ENCODE measurements around the gene ASCL2. TPM values are rescaled to one million over a fixed set of nuclear protein-coding genes. Genes with fewer than 3 reads are reported as not detected.

The ASCL2 gene
- total and polyA plus RNA-seq, 2 experiments from 2014 or later, result 5.6 to 7.9 TPM

DNA sequence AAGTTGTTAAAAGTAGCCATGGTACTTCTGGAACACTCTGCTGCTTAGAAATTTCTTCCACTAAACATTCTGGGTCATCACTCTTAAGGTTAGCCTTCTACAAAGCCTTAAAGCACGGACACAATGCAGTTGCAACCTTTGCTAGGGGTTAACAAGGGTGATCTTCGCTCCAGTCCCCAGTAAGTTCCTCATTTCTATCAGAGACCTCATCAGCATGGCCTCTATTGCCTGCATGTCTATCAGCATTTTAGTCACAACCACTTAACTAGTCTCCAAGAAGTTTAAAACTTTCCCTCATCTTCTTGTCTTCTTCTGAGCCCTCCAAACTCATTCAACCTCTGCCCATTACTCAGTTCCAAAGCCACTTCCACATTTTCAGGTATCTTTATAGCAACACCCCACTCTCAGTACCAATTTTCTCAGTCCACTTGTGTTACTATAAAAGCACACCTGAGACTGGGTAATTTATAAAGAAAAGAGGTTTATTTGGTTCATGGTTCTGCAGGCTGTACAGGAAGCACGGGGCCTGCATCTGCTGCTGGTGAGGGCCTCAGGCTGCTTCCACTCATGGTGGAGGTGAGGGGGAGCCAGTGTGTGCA lies 50.1 kb downstream of the ASCL2 start:
- no peaks in the 10 kb centered on the region for H4K20me1 ChIP-seq (ENCODE audit: insufficient read depth, poor library complexity, severe bottlenecking)
- no peak overlapping the region for H3K4me2 ChIP-seq
- TF ChIP-seq EZH2 (IDR thresholded peaks at IDR 0.05; ENCODE audit: borderline replicate concordance) (no peak), EZH2phosphoT487 (IDR thresholded peaks at IDR 0.05; ENCODE audit: low read depth, severe bottlenecking, unreplicated experiment) (no peak)
- TF ChIP-seq, protein P1, sequence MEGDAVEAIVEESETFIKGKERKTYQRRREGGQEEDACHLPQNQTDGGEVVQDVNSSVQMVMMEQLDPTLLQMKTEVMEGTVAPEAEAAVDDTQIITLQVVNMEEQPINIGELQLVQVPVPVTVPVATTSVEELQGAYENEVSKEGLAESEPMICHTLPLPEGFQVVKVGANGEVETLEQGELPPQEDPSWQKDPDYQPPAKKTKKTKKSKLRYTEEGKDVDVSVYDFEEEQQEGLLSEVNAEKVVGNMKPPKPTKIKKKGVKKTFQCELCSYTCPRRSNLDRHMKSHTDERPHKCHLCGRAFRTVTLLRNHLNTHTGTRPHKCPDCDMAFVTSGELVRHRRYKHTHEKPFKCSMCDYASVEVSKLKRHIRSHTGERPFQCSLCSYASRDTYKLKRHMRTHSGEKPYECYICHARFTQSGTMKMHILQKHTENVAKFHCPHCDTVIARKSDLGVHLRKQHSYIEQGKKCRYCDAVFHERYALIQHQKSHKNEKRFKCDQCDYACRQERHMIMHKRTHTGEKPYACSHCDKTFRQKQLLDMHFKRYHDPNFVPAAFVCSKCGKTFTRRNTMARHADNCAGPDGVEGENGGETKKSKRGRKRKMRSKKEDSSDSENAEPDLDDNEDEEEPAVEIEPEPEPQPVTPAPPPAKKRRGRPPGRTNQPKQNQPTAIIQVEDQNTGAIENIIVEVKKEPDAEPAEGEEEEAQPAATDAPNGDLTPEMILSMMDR (IDR thresholded peaks at IDR 0.05; ENCODE audit: poor library complexity), result no peak
- no peaks in the 10 kb centered on the region for H3K36me3 ChIP-seq (replicated peaks; ENCODE audit: insufficient read depth, low read depth)
- peak overlapping the region; percentile 57 for H3K27ac ChIP-seq
- H2AFZ ChIP-seq, result no peak overlapping the region
- WGBS (ENCODE audit: low lambda C conversion rate, missing lambda C conversion rate), result 83% methylated on average over 3 of the region's 3 CpGs
- peaks cover 15% of the 10 kb centered on the region for H3K4me1 ChIP-seq (ENCODE audit: insufficient read depth)
- H3K79me2 ChIP-seq, result no peaks in the 10 kb centered on the region
- H3K9me2 ChIP-seq (replicated peaks; ENCODE audit: insufficient read depth), result no peaks in the 10 kb centered on the region
- DNase-seq (ENCODE audit: low spot score), result no peak
- H3K4me3 ChIP-seq, result no peak overlapping the region
- no peaks in the 10 kb centered on the region for H3K27me3 ChIP-seq
- no peaks in the 10 kb centered on the region for H3K9me3 ChIP-seq (ENCODE audit: low read depth)

DNA sequence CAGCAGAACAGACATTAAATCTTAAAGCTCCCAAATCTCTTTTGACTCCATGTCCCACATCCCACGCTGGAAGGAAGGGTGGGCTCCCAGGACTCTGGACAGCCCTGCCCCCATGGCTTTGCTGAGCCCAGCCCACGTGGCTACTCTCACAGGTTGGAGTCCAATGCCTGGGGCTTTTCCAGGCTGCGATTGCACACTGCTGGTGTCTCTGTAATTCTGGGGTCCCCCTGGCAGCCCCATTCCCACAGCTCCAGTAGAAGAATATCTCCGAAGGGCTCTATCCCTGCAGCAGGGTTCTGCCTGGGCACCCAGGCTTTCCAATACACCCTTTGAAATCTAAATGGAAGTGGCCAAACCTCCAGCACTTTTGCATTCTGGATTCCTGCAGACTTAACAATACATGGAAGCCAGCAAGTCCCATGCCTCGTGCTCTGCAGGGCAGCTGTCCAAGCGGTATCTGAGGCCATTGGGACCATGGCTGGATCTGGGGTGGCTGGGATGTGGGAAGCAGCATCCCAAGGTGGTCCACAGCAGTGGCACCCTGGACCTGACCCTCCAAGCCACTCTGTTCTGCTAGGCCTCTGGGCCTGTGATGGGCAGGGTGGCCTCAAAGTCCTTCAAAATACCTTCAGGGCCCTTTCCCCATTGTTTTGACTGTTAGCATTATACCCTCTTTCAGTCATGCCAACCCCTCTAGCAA lies 50.9 kb downstream of the ASCL2 start:
- 81% methylated on average over 6 of the region's 6 CpGs for WGBS (ENCODE audit: low lambda C conversion rate, missing lambda C conversion rate)
- Histone ChIP-seq H3K27me3 (no peaks in the 10 kb centered on the region), H3K9me2 (replicated peaks; ENCODE audit: insufficient read depth) (no peaks in the 10 kb centered on the region), H2AFZ (no peak overlapping the region), H3K9me3 (ENCODE audit: low read depth) (no peaks in the 10 kb centered on the region), H3K27ac (peak overlapping the region; percentile 57), H3K79me2 (no peaks in the 10 kb centered on the region), H4K20me1 (ENCODE audit: insufficient read depth, poor library complexity, severe bottlenecking) (no peaks in the 10 kb centered on the region), H3K4me3 (no peak overlapping the region), H3K4me1 (ENCODE audit: insufficient read depth) (peaks cover 15% of the 10 kb centered on the region), H3K4me2 (no peak overlapping the region), H3K36me3 (replicated peaks; ENCODE audit: insufficient read depth, low read depth) (no peaks in the 10 kb centered on the region)
- no peak for DNase-seq (ENCODE audit: low spot score)
- no peak for TF ChIP-seq EZH2 (IDR thresholded peaks at IDR 0.05; ENCODE audit: borderline replicate concordance)
- TF ChIP-seq, protein P1 (IDR thresholded peaks at IDR 0.05; ENCODE audit: poor library complexity), result no peak
- TF ChIP-seq EZH2phosphoT487 (IDR thresholded peaks at IDR 0.05; ENCODE audit: low read depth, severe bottlenecking, unreplicated experiment), result no peak

Other genes with a start within 250 kb of the ASCL2 start
- 1,323 and 1,507 TPM in 2 replicates for gene IGF2, start 131.2 kb downstream of the ASCL2 start, total RNA-seq
- 2,911 and 3,175 TPM in 2 replicates for gene IGF2, start 131.2 kb downstream of the ASCL2 start, polyA plus RNA-seq
- not detected in 2 replicates for gene INS, start 109.4 kb downstream of the ASCL2 start, total RNA-seq
- not detected in 2 replicates for gene INS, start 109.4 kb downstream of the ASCL2 start, polyA plus RNA-seq
- gene TH, start 98.8 kb downstream of the ASCL2 start, total RNA-seq, result 0.92 and 2.6 TPM in 2 replicates
- gene TH, start 98.8 kb downstream of the ASCL2 start, polyA plus RNA-seq, result 5.6 and 15.3 TPM in 2 replicates
- 0.17 TPM in 1 of 2 replicates, not detected in the other for gene C11orf21, start 31.3 kb upstream of the ASCL2 start, total RNA-seq
- gene C11orf21, start 31.3 kb upstream of the ASCL2 start, polyA plus RNA-seq, result 0.43 and 0.68 TPM in 2 replicates
- 1.5 and 5.0 TPM in 2 replicates for gene TSPAN32, start 31.4 kb upstream of the ASCL2 start, total RNA-seq
- 4.8 and 7.0 TPM in 2 replicates for gene TSPAN32, start 31.4 kb upstream of the ASCL2 start, polyA plus RNA-seq
- gene CD81, start 106.7 kb upstream of the ASCL2 start, total RNA-seq, result 216 and 233 TPM in 2 replicates
- gene CD81, start 106.7 kb upstream of the ASCL2 start, polyA plus RNA-seq, result 471 and 472 TPM in 2 replicates
- 31.4 and 33.8 TPM in 2 replicates for gene TSSC4, start 130.2 kb upstream of the ASCL2 start, total RNA-seq
- gene TSSC4, start 130.2 kb upstream of the ASCL2 start, polyA plus RNA-seq, result 68.5 and 85.4 TPM in 2 replicates
- gene TRPM5, start 173.9 kb upstream of the ASCL2 start, total RNA-seq, result 0.07 and 0.32 TPM in 2 replicates
- 0.13 and 0.36 TPM in 2 replicates for gene TRPM5, start 173.9 kb upstream of the ASCL2 start, polyA plus RNA-seq
- 1.8 and 4.0 TPM in 2 replicates for gene KCNQ1, start 174.4 kb upstream of the ASCL2 start, total RNA-seq
- 4.9 and 6.4 TPM in 2 replicates for gene KCNQ1, start 174.4 kb upstream of the ASCL2 start, polyA plus RNA-seq

All from hepatocyte (in vitro differentiated cells).